Activated gamma-delta T cell (primary cell): ENCODE measurements around the gene ANTKMT.

ENCODE experiments used
- DNase-seq: peaks from one replicate; lab custom pipeline; 2025; lab: John Stamatoyannopoulos, UW

The ANTKMT gene

GRCh38 chr16:764848-765487 lies 44.0 kb downstream of the ANTKMT start:
- DNase-seq = no peak

- DNase-seq = no peak
Measured at GRCh38 chr16:765488-765865, 44.5 kb downstream of the ANTKMT start.

- no peak for DNase-seq
Measured at GRCh38 chr16:766008-766819, 45.3 kb downstream of the ANTKMT start.

GRCh38 chr16:766820-767640 lies 46.1 kb downstream of the ANTKMT start:
- DNase-seq = no peak

GRCh38 chr16:767743-768235 lies 46.8 kb downstream of the ANTKMT start:
- DNase-seq = no peak

- DNase-seq = no peak
Measured at GRCh38 chr16:768428-768827, 47.5 kb downstream of the ANTKMT start.

GRCh38 chr16:769184-769784 lies 48.3 kb downstream of the ANTKMT start:
- DNase-seq = no peak

- DNase-seq = no peak
Measured at GRCh38 chr16:769934-770333, 49.0 kb downstream of the ANTKMT start.

- DNase-seq = no peak
Measured at GRCh38 chr16:770411-770810, 49.5 kb downstream of the ANTKMT start.
